Spleen (tissue), 11 donors: ENCODE data around the gene BLTP3A. TPM values are rescaled to one million over a fixed set of nuclear protein-coding genes. Genes with fewer than 3 reads are reported as not detected.

Source experiments
- DNase-seq: peaks from one replicate; pipeline ENCODE4 v3.0.0-alpha.2; 2020
- H3K27ac ChIP-seq, 8 donors: fragments of 200-600 bp; sonication (generic) in 7 of 8; 1 replicate in 4 of 8; 2 replicates in 4 of 8; pipeline versions ENCODE4 v1.5.0 to v1.8.0; 2016 to 2021; ENCODE audit warnings: inconsistent platforms in 4 of 8, mild to moderate bottlenecking in 4 of 8, moderate library complexity in 1 of 8
- H3K27me3 ChIP-seq, 7 donors: fragments of 200-600 bp; sonication (generic) in 6 of 7; replicated peaks in 1 of 7; 1 replicate in 4 of 7; 2 replicates in 3 of 7; pipeline versions ENCODE4 v1.5.0 to v1.8.0; 2016 to 2021; ENCODE audit warnings: inconsistent platforms in 3 of 7, mild to moderate bottlenecking in 1 of 7
- H3K36me3 ChIP-seq, 6 donors: fragments of 200-600 bp; sonication (generic) in 5 of 6; 1 replicate in 4 of 6; 2 replicates in 2 of 6; pipeline versions ENCODE4 v1.5.0 to v1.8.0; 2016 to 2021; ENCODE audit warnings: inconsistent platforms in 2 of 6
- H3K4me1 ChIP-seq, 6 donors: fragments of 200-600 bp; sonication (generic) in 5 of 6; 1 replicate in 3 of 6; 2 replicates in 3 of 6; pipeline versions ENCODE4 v1.5.0 to v1.8.0; 2016 to 2021; ENCODE audit warnings: inconsistent platforms in 3 of 6
- H3K4me3 ChIP-seq, 8 donors: fragments of 200-600 bp; sonication (generic) in 7 of 8; 1 replicate in 4 of 8; 2 replicates in 4 of 8; pipeline versions ENCODE4 v1.5.0 to v1.8.0; 2016 to 2021; ENCODE audit warnings: inconsistent platforms in 4 of 8, mild to moderate bottlenecking in 4 of 8, moderate library complexity in 2 of 8
- H3K9me3 ChIP-seq, 8 donors: fragments of 200-600 bp; sonication (generic) in 7 of 8; 1 replicate in 4 of 8; 2 replicates in 4 of 8; pipeline versions ENCODE4 v1.5.0 to v1.8.0; 2016 to 2021; ENCODE audit warnings: inconsistent platforms in 4 of 8
- CTCF ChIP-seq, 11 experiments: fragments of 200-600 bp in 7 of 11; fragments of 450-650 bp in 4 of 11; sonication (generic) in 4 of 11; IDR thresholded peaks in 8 of 11; conservative IDR thresholded peaks in 3 of 11; 1 replicate in 7 of 11; 2 replicates in 4 of 11; pipeline versions ENCODE4 v1.4.0 to v1.8.0; 2016 to 2021; ENCODE audit warnings: antibody characterized with exemption in 11 of 11, inconsistent platforms in 4 of 11, mild to moderate bottlenecking in 1 of 11
- POLR2A ChIP-seq, 3 donors: fragments of 450-650 bp; IDR thresholded peaks; one replicate each; pipeline ENCODE4 v1.5.1; 2017; ENCODE audit warnings: antibody characterized with exemption in 3 of 3, mild to moderate bottlenecking in 1 of 3
- POLR2AphosphoS5 ChIP-seq, 3 donors: sonication (generic); formaldehyde crosslinking; IDR thresholded peaks; one replicate each; pipeline ENCODE4 v1.5.1; 2017; ENCODE audit warnings: antibody characterized with exemption in 3 of 3
- WGBS, 5 donors: extraction: QIAGEN DNeasy Blood & Tissue Kit in 3 of 5; methylation state at CpG; one replicate each; pipeline versions ENCODE4 v1.1.5 to v1.1.7; 2013 to 2018; 5-methylcytosine and 5-hydroxymethylcytosine counted together
- intact Hi-C: fragments of 100-400 bp; cut with DNase I; formaldehyde crosslinking; loops from one replicate; pipeline ENCODE4 v1.15.0; 2023; ENCODE audit warnings: low total_unique reads
- polyA plus RNA-seq, 3 donors: library from polyadenylated mRNA; stranded (reverse); fragments of 200-250 nt; gene quantifications; one replicate each; pipeline ENCODE4 v1.2.1, GENCODE V29; 2013
- total RNA-seq, 7 donors: library from RNA; depleted of rRNA in 3 of 7; stranded (reverse); fragments of >200 nt in 3 of 7; fragmentation: NEBNext Ultra II Directional in 4 of 7; extraction: Animal tissue kit (Norgen Biotek cat#: 25700) in 4 of 7; gene quantifications; one replicate each; pipeline versions ENCODE4 v1.1.0 to v1.2.1, GENCODE V29; 2016 to 2021
- donor health status: healthy with polysubstance abuse.
- donor health status: DM: no; HTN: no; CAD: no; lungs with moderate emphysema.
- donor health status: DM: no; HTN: no; CAD: no.
- donor health status: Bipolar disorder and iron deficiency.
- donor health status: healthy.
- donor health status: DM: no; HTN: no; CAD: no.
- donor health status: DM: yes; HTN: yes; CAD: no.

The BLTP3A gene
- total and polyA plus RNA-seq, 10 donors, result 1.5 to 21.2 (median 15.6) TPM

- intact Hi-C loops, result no loop called here
- WGBS, 5 donors, result 91 to 97% (median 96%) methylated on average over 5 of the region's 5 CpGs
These were observed 3.8 kb upstream of the BLTP3A start for GRCh38 chr6:34788111-34788510.

GRCh38 chr6:34791164-34791700, 651 bp upstream of the BLTP3A start:
- H3K4me1 ChIP-seq, result peaks cover 5 to 46% (median 26%) of the 10 kb centered on the region in 6 donors
- intact Hi-C loops, result no loop called here
- peak in 1 of 11 experiments; percentile 3 for TF ChIP-seq CTCF (IDR thresholded peaks at IDR 0.05 in 8 of 11, conservative IDR thresholded peaks at IDR 0.05 in 3 of 11)
- no peak for TF ChIP-seq POLR2A (IDR thresholded peaks at IDR 0.05)
- no peaks in the 10 kb centered on the region for H3K36me3 ChIP-seq
- no peaks in the 10 kb centered on the region for H3K27me3 ChIP-seq
- 7 to 13% (median 8%) methylated on average over 16 to 19 of the region's 19 CpGs for WGBS, 5 donors
- peak overlapping the region; percentile 67 to 94 (median 84) for H3K4me3 ChIP-seq
- DNase-seq, result peak; percentile 84
- peak overlapping the region; percentile 86 to 94 (median 92) for H3K27ac ChIP-seq
- no peaks in the 10 kb centered on the region for H3K9me3 ChIP-seq

More at GRCh38 chr6:34788111-34788510, 3.8 kb upstream of the BLTP3A start:
- no peak overlapping the region for H3K4me3 ChIP-seq
- TF ChIP-seq POLR2A (IDR thresholded peaks at IDR 0.05) (no peak), POLR2AphosphoS5 (IDR thresholded peaks at IDR 0.05) (no peak), CTCF (IDR thresholded peaks at IDR 0.05 in 8 of 11, conservative IDR thresholded peaks at IDR 0.05 in 3 of 11) (no peak)
- no peaks in the 10 kb centered on the region for H3K9me3 ChIP-seq
- DNase-seq, result no peak
- no peaks in the 10 kb centered on the region for H3K36me3 ChIP-seq
- H3K27me3 ChIP-seq, result no peaks in the 10 kb centered on the region
- no peak overlapping the region for H3K27ac ChIP-seq
- H3K4me1 ChIP-seq, result peaks cover 4 to 20% (median 16%) of the 10 kb centered on the region in 6 donors

GRCh38 chr6:34792605-34793500, 970 bp downstream of the BLTP3A start:
- H3K27me3 ChIP-seq, result no peaks in the 10 kb centered on the region
- H3K4me1 ChIP-seq, result peaks cover 5 to 55% (median 26%) of the 10 kb centered on the region in 6 donors
- TF ChIP-seq POLR2AphosphoS5 (IDR thresholded peaks at IDR 0.05) (no peak), POLR2A (IDR thresholded peaks at IDR 0.05) (no peak), CTCF (IDR thresholded peaks at IDR 0.05 in 8 of 11, conservative IDR thresholded peaks at IDR 0.05 in 3 of 11) (no peak)
- H3K27ac ChIP-seq, result peak overlapping the region; percentile 86 to 94 (median 92)
- peak overlapping the region; percentile 67 to 94 (median 84) for H3K4me3 ChIP-seq
- no peaks in the 10 kb centered on the region for H3K9me3 ChIP-seq
- DNase-seq, result peak; percentile 74
- H3K36me3 ChIP-seq, result no peaks in the 10 kb centered on the region
- intact Hi-C loops, result no loop called here
- 8 to 15% (median 11%) methylated on average over 20 of the region's 20 CpGs for WGBS, 5 donors

GRCh38 chr6:34793877-34794276, 2.0 kb downstream of the BLTP3A start:
- no peak for DNase-seq
- Histone ChIP-seq H3K36me3 (no peaks in the 10 kb centered on the region), H3K9me3 (no peaks in the 10 kb centered on the region), H3K4me1 (peaks cover 5 to 57% (median 26%) of the 10 kb centered on the region in 6 donors), H3K27me3 (no peaks in the 10 kb centered on the region), H3K27ac (no peak overlapping the region), H3K4me3 (peak overlapping the region in 1 of 8 donors; percentile 92)
- TF ChIP-seq POLR2AphosphoS5 (IDR thresholded peaks at IDR 0.05), result no peak
- TF ChIP-seq POLR2A (IDR thresholded peaks at IDR 0.05), result no peak
- TF ChIP-seq CTCF (IDR thresholded peaks at IDR 0.05 in 8 of 11, conservative IDR thresholded peaks at IDR 0.05 in 3 of 11), result no peak
- WGBS, 5 donors, result 95 to 98% (median 96%) methylated on average over 6 of the region's 6 CpGs
- intact Hi-C loops, result no loop called here
